HG03520 (cell line): ENCODE measurements around the gene PRM3.

ENCODE experiments used
- ATAC-seq: cut with Tn5 transposase; IDR thresholded peaks from one replicate; pipeline ENCODE4 v1.9.1; 2021; ENCODE audit warnings: mild to moderate bottlenecking, moderate library complexity; ENCODE audit not compliant: unreplicated experiment

PRM3 gene

DNA sequence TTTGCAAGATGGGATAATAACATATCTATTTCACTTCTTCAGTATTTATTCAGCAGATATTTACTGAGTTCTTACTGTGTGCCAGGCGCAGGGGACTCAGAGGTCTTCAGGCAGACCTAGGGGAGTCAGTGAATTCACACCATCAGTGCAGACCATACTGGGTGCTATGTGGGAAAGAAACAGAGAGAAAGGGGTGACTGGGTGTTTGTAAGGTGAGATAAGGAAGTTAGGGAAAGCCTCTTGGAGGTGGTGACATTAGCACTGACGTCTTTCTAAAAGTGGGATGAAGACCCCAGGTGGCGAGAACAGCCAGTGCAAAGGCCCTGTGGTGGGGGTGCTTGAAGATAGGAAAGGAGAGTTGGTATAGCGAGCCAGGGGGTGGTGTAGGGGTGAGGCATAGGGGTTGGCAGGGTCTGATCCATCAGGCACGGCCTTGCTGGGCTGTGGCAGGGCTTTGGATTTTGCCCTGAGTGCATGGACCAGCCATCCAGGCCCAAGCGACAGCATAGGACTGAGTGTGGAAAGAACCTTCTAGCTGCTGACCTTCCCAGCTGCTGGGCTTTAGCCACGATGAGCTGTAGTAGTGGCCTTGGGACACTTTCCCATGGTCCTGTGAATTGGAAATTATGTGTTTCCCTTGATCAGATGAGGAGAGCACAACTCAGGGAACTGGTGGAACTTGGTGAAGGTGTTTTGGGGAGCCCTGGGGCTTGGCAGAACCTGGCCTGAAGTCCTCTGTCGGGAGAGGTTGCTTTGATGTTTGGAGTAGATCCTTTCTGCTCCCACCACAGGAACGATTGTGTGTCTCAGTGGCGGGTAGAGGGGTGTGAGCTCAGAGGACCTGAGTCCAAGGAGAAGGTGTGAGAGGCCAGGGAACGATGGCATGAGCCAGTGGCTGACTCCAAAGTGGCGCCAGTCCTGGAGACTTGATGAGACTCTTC, 13.5 kb downstream of the PRM3 start:
- no peak for ATAC-seq

DNA sequence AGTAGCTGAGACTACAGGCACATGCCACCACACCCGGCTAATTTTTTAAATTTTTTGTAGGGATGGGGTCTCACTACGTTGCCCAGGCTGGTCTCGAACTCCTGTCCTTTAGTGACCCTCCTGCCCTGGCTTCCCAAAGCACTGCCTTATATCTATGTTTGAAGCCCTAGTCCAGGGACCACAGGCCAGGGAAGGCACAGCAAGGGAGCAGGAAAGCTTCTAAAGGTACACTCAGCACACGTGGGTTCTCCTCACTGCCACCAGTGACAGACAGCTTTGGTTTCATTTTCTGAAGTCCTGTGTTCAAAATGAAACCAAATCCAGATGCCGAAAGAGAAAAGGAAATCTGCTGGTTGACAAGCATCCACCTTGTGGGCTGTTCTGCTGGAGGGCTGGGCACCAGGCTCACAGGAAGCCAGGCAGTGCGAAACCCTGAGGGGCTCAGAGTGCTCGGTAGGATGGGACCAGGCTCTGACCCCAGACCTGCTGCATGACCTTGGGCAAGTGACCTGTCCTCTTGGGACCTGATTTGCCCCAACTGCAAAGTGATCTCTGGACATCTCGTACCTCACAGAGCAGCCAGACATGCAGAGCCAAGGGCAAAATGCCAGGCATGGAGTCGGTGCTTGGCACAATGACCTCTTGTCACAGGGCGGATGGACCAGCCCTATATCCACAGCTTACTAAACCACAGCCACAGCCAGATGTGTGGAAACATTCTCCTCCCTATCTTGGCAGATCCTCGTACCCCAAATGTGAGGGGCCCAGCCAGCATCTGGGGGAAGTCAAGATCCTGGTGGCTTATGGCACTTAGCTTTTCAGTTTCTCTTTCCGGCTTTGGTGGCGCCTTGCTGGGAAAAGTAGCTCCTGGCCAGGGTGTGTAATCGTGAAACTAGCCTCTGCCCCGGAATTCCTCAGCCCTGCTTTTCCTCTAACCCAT, 14.6 kb downstream of the PRM3 start:
- ATAC-seq: no peak

DNA sequence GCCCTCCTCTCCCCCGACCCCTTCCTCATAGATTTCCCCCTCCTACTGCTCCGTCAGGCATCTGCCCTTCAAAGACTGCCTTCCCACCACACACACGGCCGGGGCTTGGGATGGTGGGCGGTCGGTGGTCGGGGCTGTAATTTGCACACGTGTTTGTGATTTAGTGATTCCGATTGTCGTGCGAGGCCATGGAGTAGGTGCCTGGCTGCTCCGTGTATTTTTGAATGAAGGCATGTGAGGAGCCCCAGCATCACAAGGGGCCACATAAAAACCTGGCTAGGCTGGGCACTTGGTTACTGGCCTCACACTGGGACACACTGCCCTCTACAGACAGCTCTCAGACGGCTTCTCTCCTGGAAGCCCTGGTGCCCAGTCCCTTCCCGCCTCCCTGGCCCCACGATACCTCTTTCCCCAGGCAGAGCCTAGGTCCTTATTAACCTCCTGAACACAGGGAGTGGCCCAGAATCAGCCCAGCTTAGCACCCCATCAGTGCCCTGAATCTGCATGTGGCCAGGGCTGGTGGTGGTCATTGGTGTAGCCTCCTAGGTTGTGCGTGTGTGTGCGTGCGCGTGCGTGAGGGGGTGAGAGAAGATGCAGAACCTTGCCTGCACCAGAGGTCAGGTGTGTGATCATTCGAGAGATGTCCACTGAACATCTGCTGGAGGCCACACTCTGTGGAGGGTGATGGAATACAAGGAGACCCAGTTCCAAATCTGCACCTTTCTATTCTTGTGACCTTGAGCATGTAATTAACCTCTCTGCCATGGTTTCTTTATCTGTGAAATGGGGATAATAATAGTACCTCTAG, 16.1 kb downstream of the PRM3 start:
- no peak for ATAC-seq

- ATAC-seq: no peak
Observed at GRCh38 chr16:11256661-11257130, 16.7 kb downstream of the PRM3 start.

DNA sequence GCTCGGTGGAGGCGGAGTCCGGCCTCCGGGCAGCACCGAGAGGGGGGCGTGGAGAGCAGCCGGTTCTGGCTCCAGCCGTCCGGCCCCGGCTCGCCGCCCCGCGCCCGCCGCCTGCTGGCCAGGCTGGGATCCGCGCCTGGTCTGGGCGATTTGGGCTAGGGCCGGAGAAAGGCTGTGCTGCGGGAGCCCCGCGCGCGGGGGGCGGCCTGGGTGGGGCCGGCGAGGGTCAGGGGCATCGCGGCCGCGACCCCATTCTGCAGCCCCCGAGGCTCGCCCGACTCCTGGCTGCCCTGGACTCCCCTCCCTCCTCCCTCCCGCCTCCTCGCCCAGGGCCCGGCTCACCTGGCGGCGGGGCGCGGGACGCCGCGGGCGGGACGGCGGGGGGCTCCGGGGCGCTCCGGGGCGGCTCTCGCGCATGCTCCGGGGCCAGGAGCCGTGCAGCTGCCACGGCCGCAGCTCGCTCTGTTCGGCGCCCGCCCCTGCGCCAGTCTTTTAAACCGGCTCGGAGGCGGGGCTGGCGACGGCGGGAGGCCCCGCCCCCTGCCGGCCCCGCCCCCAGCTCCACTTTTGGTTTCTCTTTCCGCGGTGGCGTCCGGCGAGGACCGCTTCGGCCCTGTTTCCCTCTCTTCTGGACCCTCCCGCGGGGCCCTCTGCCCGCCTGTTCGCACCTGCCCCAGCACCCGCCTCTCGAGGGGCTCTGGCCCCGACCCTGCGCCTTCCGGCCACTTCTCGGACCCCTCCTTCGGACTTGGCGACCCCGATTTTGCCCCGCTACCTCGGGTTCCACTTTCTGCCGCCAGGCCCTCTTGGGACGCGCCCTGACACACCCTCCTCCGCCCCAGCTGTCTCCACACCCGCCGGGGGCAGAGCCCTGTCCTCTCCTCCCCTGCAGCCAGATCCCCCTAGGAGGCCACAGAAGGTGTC, 17.4 kb downstream of the PRM3 start, which contains the start of gene SOCS1:
Gene SOCS1 (minus strand): TSS at position 468 of the 924 bp plus-strand sequence. CDS start 726 bp downstream, outside the sequence.
- ATAC-seq: peak; percentile 54

GRCh38 chr16:11254913-11255736, 18.3 kb downstream of the PRM3 start:
- ATAC-seq: peak; percentile 0

GRCh38 chr16:11253995-11254912, 19.2 kb downstream of the PRM3 start:
- no peak for ATAC-seq

DNA sequence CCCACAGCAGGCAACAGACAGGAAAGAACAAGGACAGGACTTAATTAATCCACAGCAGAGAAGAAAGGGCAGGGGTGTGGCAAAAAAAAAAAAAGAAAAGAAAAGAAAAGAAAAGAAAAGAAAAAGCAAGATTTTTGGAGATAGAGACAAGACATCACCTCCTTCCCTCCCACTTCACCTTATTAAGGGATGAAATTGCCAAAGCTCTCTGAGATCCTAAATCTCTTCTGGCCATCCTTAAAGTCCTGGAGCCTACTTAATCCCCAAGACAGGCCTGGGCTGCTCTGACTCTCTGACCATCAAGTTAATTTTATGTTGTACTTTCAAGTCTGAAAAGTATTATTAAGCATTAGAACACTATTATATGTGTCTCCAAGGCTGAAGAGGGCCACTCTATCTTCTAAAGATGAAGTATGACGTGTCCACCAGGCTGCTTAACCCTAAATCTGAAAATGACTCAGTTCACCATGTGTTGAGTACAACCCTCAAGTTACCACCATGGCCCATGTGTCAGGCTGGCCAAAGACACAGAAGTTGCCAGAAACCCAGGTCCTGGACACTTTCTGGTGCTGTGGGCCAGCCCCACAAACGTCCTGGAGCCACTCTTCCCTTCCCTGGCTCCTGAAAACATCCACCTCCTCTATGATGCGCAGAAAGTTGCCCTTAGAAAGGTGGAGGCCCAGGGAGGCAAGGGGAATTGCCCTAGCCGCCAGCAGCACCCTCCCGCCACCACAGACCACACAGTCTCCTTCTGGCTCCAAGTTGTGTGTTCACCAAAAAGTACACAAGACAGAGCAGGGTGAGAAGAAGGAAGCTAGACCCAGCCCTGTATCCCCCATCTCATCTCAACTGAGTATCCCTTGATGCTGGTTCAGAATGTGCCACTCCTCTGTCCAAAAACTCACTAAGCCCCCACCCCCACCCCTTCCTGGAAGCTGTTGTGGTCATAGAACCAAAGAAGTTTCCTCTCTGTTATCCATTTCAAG, 20.1 kb downstream of the PRM3 start:
- no peak for ATAC-seq

GRCh38 chr16:11252482-11252931, 20.9 kb downstream of the PRM3 start:
- ATAC-seq: no peak

DNA sequence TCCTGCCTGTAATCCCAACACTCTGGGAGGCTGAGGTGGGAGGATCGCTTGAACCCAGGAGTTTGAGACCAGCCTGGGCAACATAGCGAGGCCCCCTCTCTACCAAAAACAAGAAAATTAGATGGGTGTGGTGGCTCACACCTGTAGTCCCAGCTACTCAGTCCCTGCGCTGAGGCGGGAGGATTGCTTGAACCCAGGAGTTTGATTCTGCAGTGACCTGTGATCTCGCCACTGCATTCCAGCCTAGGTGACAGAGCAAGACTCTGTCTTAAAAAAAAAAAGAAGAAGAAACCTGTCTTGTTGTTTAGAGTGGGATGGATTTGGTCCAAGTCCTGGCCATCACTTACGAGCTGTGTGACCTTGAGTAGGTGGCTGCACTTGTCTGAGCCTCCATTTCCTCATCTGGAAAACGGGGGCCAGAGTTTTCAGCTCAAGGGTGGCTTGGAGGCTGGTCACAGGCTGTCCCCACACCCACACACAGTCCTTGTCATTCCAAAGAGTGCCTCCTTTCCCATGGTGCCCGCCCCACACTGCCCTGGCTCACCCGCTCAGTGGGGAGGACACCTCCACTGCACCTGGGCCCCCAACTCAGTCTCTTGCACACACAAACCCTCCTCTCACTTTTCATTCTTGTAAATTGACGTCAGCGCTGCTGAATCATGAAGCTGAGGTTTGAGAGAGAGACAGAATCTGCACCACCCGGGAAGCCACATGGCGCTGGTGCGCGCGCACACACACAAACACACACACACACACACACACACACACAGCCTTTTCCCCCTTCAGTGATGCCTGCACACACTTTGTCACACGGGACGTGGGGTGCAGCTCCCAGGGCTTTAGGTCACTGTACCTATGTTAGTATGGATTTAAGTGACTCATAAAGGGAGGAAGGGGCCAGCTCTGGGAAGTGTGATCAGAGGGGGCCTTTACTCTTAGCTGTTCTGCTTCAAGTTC, 21.6 kb downstream of the PRM3 start:
- no peak for ATAC-seq

GRCh38 chr16:11250786-11251524, 22.5 kb downstream of the PRM3 start:
- no peak for ATAC-seq

DNA sequence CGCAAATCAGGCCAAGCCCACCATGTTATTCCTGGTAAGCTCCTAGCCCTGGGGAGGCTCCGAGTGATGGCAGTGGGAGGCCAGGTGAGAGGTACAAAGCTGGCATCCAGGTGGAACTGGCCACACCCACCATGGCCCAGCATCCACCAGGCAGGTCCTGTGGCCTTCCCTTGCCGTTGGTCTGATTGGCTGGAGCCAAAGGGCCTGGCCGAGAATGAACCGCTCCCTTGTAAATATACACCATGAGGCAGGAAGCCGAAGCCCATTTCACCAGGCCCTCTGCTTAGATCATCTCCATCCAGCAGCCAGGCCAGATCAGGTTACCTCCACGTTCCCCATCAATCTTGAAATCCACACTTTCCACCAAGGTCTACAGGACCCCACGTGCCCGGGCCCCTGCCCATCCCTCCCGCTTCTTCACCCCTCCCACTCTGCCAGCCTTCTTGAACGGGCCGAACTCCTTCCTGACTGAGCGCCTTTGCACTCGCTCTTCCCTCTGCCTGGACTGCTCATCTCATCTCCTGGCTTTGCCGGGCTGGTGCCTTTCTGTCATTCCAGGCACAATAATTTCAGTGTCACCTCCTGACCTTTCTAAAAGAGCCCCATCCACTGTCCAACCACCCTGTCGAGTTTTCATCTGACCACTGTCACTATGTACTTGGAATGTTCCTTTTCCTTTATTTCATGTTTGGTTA, 23.2 kb downstream of the PRM3 start:
- ATAC-seq: no peak

GRCh38 chr16:11249233-11250061, 24.0 kb downstream of the PRM3 start:
- no peak for ATAC-seq
